ENCODE data around the gene CD8B.
"Not testable (repeated sequence)": the region's sequence is repeated elsewhere in the genome, so short reads cannot be mapped to it uniquely, and the experiment has no call there.

CD8B gene

DNA sequence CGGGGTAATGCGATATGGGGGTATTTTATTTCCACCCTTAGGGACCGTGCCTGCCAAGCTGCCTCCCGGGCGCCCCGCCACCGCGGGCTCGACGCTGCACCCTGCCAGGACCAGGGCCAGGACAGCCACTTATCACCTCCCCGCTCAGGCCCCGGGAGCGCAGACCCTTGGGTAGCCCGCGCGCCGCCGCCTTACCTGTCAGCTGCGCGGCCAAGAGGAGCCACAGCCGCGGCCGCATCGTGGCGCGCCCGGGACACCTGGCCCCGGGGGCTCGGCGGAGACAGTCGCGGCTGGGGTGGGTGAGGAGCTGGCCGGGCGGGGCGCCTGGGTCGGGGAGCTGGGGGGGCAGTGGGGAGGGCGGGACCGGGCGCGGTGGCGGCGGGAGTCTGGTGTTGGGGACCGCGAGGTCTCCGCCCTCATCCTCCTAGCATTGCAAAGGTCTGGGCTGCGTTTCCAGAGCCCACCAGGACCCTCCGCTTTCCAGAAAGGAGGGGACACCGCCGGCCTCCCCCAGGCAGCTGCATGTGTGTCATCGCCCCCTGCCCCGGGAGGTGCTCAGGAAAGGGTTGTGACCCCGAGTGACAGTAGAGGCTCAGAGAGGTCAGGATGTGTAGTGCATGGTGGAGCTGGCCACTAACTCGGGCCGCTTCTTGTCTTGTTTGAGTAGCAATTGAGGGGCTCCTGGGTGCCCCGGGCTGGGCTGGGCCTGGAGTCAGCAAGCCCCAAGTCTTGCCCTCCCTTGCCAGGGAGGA is at the start of gene CD8B:
Gene CD8B, minus strand, starts transcription at position 259 of the 752 bp plus-strand sequence. Its CDS starts 21 bp downstream, at position 238.
- not testable (repeated sequence) for DNase-seq

DNA sequence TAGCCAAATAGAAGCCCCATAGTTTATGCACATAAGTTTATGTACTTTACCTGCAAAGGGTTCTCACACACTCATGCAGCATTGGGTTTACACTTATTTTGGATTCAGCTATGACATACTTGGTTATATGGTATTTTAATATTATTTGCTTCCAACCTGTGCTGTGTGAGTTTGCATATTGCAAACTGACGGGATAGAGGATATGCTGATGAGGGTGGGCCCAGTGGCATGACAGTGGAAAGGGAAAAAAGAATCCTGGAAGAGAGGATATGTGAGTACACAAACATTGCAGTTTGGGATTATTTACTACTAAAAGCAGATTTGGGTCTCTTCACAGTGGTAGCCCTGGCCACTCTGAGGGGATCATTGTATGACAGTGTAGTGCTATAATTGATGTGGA is 44.2 kb upstream of the CD8B start:
- not testable (repeated sequence) for DNase-seq

GRCh38 chr2:86900687-86901086 is 39.0 kb upstream of the CD8B start:
- not testable (repeated sequence) for DNase-seq

GRCh38 chr2:86886026-86886425 is 24.3 kb upstream of the CD8B start:
- DNase-seq = not testable (repeated sequence)

DNA sequence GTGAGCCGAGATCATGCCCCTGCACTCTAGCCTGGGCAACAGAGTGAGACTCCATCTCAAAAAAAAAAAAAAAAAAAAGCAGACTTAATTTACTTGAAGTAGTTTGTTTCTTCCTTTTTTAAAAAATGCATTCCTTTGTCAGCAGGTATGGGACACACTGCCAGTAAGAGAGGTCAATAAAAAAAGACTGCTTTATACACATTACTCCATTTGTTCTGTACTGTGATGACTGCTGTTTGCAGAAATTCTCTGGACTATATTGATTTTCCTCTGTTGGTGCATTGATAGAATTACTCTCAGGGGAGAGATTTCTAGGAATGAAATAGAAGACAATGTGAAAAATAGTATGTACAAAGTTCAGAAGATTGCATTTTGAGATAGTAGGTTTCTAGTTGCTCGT is 21.2 kb upstream of the CD8B start:
- DNase-seq = not testable (repeated sequence)

DNA sequence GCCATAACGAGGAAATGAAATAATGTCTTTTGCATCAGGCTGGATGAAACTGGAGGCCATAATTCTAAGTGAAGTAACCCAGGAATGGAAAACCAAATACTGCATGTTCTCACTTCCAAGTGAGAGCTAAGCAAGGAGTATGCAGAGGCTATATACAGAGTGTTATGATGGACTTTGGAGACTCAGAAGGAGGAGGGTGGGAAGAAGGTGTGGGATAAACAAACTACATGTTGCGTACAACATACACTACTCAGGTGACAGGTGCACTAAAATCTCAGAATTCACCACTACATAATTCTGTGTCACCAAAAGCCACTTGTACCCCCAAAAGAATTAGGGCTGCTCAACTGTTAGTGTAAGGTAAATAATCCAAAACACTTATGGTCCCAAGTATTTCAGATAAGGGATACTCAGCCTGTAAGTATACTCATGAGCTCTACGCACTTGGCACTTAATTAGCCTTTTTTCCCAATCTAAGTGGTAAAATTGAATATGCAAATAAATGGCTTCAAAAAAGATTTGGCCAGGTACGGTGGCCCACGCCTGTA is 20.5 kb upstream of the CD8B start:
- not testable (repeated sequence) for DNase-seq

- DNase-seq = not testable (repeated sequence)
Observed at GRCh38 chr2:86878986-86879385, 17.3 kb upstream of the CD8B start.

DNA sequence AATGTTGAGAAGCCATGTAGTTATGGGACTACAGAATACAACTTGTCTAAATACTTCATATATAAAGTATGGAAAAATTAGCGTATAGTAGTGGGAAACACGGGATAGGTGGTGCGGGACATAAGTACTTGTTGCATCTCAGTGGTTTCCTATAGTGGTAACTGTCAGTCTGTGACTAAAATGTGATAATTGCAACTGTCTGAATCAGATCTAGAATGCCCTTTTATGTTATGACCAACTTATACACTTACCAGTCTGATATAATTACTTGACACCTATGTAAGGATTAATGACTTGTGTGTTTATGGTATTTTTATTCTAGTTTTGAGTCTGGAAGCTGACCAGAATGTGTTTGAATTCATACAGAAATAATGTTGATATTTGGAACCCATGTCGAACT is 9.3 kb upstream of the CD8B start:
- not testable (repeated sequence) for DNase-seq

DNA sequence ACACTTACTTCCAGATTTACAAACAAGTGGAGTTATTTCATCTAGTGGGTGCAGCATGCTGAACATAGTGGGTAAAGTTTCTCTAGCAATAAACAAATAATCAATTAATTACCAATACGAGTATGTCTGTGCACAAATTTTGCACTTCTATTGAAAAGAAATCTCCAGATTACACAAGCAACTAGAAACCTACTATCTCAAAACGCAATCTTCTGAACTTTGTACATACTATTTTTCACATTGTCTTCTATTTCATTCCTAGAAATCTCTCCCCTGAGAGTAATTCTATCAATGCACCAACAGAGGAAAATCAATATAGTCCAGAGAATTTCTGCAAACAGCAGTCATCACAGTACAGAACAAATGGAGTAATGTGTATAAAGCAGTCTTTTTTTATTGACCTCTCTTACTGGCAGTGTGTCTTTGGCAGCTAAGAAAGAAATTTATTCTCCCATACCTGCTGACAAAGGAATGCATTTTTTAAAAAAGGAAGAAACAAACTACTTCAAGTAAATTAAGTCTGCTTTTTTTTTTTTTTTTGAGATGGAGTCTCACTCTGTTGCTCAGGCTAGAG is 7.3 kb upstream of the CD8B start:
- not testable (repeated sequence) for DNase-seq

- DNase-seq = not testable (repeated sequence)
Observed at GRCh38 chr2:86862380-86862703, 656 bp upstream of the CD8B start.

DNA sequence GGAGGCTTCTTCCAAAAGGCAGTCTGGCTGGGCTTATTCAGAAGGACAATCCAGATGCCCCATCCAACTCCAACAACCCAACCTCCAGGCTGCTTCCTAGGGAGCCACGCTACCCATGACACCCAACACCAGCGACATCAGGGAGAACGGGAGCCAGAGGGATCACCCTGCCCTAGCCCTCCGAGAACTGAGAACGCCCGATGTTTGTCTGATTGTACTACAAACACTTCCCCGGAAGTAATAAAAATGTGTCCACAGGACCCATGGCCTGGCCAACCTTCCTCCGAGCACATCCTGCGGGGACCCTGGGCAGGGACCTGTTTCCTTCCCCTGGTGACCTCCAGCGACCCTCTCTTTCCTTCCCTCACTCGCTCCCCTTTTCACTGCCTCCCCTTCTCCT is 511 bp downstream of the CD8B start:
- DNase-seq = not testable (repeated sequence)

DNA sequence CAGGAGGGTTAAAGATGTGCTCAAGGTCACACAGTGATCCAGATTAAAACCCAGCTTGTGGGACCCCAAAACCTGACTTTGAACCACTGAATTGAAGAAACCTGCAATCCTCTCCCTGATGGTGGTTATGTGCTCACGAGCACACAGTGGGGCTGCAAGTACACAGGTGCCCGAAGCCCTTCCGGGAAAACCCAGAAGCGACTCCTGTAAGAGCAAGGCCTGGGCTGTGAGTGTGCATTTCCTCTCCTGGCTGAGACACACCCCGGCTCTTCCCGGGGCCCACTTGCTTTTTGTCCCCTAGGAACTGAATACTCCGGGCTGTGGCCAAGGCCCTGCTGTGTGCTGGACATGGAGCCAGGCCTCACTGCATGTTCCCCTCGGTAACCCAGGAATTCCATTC is 1.1 kb downstream of the CD8B start:
- not testable (repeated sequence) for DNase-seq

GRCh38 chr2:86857688-86858087 is 4.0 kb downstream of the CD8B start:
- DNase-seq = not testable (repeated sequence)

- DNase-seq = not testable (repeated sequence)
Observed at GRCh38 chr2:86856498-86856897, 5.2 kb downstream of the CD8B start.

DNA sequence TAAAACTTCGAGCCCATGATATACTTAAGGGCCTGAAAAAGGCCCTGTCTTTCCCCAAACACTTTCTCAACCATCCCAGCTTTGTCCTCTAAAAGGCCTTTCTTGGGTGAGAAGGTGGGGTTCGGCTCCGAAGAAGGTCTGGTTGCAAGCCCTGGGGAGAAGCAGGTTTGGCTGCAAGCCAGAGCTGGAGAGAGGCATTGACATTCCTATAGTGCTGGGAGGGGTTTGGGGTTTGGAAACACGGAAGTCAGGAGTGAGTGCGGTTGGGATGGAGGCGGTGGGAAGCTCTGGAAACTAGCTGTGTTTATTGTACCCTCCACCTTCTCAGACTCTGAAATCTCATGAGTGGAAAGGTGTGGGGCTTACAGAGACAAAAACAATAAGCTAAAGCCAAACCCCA is 5.7 kb downstream of the CD8B start:
- DNase-seq = not testable (repeated sequence)

- DNase-seq = not testable (repeated sequence)
Observed at GRCh38 chr2:86851581-86851980, 10.1 kb downstream of the CD8B start.

DNA sequence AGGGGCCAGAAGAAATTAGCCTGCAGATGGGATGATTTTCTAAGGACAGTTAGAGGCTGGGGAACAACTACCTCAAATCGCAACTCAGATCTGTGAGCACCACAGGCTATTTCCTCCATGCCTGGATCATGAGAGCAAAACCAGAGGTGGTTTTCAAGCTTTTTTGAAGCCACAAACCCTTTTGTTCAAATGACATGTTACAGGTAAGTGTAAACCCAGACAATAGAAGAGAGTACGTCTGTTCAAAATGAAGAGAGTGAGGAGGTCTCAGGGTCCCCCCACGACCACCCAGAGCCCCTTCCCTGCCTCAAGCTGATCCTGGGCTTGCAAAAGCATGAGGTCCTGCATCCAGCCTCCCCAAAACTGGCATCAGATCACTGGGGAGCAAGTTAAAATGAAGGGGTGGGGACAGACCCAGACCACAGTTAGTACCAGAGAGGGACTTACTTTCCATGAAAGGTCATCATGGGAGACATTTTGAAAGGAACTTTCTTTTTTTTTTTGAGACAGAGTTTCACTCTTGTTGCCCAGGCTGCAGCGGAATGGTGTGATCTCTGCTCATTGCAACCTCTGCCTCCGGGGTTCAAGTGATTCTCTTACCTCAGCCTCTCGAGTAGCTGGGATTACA is 19.0 kb downstream of the CD8B start:
- DNase-seq = not testable (repeated sequence)

DNA sequence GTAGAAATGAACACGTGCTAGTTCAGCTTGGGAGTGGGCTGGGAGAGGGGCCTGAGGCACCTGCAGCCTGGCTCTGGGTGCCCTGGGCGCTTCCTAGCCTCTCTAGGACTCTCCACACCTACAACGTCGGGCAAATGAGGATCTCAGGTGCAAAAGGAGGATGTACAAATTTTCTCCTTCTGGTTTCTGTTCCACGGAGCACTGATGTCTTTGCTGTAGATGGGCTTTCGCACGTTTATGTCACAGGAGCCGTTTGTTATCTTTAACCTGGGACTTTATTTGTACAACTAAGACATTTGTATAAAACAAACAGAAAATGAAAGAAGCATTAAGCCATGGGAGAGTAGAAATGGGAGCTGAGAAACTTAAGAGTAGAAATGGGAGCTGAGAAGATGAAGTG is 20.4 kb downstream of the CD8B start:
- not testable (repeated sequence) for DNase-seq

DNA sequence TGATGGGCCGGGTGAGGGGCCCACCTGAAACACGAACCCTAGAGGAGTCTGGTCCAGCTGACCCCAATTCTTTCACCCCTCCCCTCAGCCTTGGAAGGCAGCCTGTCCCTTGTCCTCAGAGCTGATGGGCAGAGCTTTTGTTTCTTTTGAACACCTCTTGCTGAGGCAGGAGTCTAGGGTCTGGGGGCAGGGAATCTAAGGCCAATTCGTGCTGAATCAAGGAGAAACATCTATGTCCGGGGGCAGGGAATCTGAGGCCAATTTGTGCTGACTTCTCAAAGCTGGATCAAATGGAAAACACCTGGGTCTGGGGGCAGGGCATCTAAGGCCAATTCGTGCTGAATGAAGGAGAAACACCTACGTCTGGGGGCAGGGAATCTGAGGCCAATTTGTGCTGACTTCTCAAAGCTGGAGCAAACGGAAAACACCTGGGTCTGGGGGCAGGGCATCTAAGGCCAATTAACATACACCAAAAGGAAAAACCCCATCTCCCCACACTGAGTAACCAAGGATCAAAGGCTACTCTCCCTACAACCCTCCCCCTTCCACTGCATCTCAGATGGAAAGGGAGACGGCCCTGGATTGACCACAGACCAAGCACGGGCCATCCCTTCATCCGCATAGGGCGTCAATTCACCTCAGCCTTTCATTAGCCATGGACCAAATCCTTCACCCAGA is 21.7 kb downstream of the CD8B start:
- DNase-seq = not testable (repeated sequence)

GRCh38 chr2:86839455-86839854 is 22.2 kb downstream of the CD8B start:
- DNase-seq = not testable (repeated sequence)

GRCh38 chr2:86837714-86838113 is 24.0 kb downstream of the CD8B start:
- DNase-seq = not testable (repeated sequence)

DNA sequence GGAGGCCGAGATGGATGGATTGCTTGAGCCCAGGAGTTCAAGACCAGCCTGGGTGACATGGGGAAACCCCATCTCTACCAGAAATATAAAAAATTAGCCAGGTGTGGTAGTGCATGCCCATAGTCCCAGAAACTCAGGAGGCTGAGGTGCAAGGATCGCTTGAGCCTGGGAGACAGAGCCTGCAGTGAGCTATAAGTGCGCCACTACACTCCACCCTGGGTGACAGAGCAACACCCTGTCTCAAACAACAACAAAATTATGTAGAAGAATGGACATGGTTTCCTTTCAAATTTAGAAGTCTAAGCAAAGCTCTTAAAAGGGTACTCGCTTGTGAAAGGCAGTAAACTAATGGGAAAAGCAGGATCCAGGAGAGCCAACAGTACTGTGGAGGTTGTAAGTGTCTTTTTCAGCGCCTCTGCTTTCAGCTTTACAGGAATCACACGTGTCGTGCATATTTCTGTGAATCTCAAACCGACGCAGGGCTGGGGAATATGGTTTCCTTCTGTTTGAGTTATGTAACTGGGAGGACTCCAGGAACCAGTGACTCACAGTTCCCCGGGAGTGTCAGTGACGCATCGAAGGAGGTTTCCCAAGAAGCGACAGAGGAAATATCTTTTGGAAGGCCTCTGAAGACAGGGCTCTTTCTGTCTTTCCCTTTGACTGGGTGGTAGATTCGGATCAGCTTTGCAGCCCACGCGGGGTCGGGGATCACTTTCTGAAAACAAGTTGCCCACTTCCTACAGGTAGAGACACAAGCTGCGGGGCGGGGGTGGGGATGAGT is 24.6 kb downstream of the CD8B start:
- DNase-seq = peak; percentile 22

All from GDM1 (cell line).